Brain microvascular endothelial cell (primary cell): ENCODE measurements around the gene CTU2.

Experiments used
- DNase-seq: peaks from one replicate; pipeline ENCODE4 v3.0.0-alpha.2; 2020
- H3K27ac ChIP-seq: fragments of 250-450 bp; sonication (Bioruptor Pico); 2 replicates; pipeline ENCODE4 v1.5.1; 2020; ENCODE audit warnings: mild to moderate bottlenecking, moderate library complexity
- H3K27me3 ChIP-seq: fragments of 250-450 bp; sonication (Bioruptor Pico); replicated peaks from 2 replicates; pipeline ENCODE4 v1.5.1; 2020; ENCODE audit warnings: mild to moderate bottlenecking
- H3K36me3 ChIP-seq: fragments of 250-450 bp; sonication (Bioruptor Pico); replicated peaks from 2 replicates; pipeline ENCODE4 v1.5.1; 2020; ENCODE audit warnings: mild to moderate bottlenecking
- H3K4me3 ChIP-seq: 2 replicates; pipeline ENCODE4 v1.5.1; 2011; ENCODE audit warnings: low read depth, mild to moderate bottlenecking, control low read depth, low read length, moderate library complexity
- in situ Hi-C: cut with HindIII; loops from 2 replicates; pipeline ENCODE4 v1.10.0; 2017; ENCODE audit warnings: low sequenced_read_pairs, low pct_ligation_motif_present
- TF ChIP-seq, protein P1 (sequence below): IDR thresholded peaks from 2 replicates; pipeline ENCODE4 v1.5.1; 2011; ENCODE audit warnings: low read depth, mild to moderate bottlenecking, moderate library complexity, low read length, control low read depth, inconsistent platforms; ENCODE audit errors: missing control alignments

Gene CTU2

GRCh38 chr16:88688013-88688778 lies 18.1 kb upstream of the CTU2 start:
- Histone ChIP-seq H3K36me3 (no peaks in the 10 kb centered on the region), H3K27me3 (peaks cover 2% of the 10 kb centered on the region), H3K27ac (no peak overlapping the region), H3K4me3 (no peak overlapping the region)
- TF ChIP-seq, protein P1, sequence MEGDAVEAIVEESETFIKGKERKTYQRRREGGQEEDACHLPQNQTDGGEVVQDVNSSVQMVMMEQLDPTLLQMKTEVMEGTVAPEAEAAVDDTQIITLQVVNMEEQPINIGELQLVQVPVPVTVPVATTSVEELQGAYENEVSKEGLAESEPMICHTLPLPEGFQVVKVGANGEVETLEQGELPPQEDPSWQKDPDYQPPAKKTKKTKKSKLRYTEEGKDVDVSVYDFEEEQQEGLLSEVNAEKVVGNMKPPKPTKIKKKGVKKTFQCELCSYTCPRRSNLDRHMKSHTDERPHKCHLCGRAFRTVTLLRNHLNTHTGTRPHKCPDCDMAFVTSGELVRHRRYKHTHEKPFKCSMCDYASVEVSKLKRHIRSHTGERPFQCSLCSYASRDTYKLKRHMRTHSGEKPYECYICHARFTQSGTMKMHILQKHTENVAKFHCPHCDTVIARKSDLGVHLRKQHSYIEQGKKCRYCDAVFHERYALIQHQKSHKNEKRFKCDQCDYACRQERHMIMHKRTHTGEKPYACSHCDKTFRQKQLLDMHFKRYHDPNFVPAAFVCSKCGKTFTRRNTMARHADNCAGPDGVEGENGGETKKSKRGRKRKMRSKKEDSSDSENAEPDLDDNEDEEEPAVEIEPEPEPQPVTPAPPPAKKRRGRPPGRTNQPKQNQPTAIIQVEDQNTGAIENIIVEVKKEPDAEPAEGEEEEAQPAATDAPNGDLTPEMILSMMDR: no peak
- in situ Hi-C loops: loop anchor here (10.0 kb wide), 1 partner anchor 97 kb away; the partner anchor contains the start of gene PIEZO1
- DNase-seq: no peak

GRCh38 chr16:88690341-88691128 lies 15.8 kb upstream of the CTU2 start:
- Histone ChIP-seq H3K27me3 (peaks cover 2% of the 10 kb centered on the region), H3K4me3 (no peak overlapping the region), H3K27ac (no peak overlapping the region), H3K36me3 (no peaks in the 10 kb centered on the region)
- DNase-seq: no peak
- in situ Hi-C loops: no loop called here
- TF ChIP-seq, protein P1: no peak

DNA sequence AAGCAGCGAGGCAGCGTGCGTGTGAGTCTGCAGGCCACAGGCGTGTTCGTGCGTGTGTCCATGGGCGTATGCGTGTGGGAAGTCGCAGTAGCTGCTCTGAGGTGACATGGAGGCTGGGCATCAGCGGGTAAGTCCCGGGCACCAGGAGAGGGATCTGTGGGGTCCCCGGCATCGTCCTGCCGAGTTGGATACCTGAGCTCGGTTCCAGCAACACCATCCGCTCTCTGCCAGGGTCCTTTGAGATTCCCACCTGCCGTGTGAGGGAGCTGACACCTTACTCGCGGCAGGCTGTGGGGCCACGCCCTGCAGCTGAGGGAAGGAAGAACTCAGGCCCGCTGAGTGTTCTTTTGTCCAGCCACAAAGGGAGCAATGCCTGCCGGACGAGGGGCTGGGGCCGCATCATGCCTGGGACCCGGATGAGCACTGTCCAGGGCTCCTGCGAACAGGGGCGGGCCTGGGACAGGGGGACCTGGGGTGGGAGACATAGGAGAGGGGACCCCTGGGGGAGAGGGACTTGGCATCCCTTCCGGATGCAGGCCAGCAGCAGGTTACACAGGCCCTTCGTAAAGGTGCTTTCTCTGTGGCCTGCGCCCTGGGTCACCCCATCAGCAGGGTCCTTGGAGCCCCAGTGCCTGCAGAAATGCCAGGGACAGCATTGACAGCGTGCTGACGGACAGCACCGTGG lies 15.0 kb upstream of the CTU2 start:
- H3K36me3 ChIP-seq: peaks cover 4% of the 10 kb centered on the region
- in situ Hi-C loops: no loop called here
- peaks cover 2% of the 10 kb centered on the region for H3K27me3 ChIP-seq
- DNase-seq: no peak
- H3K27ac ChIP-seq: no peak overlapping the region
- TF ChIP-seq, protein P1: no peak
- H3K4me3 ChIP-seq: no peak overlapping the region

DNA sequence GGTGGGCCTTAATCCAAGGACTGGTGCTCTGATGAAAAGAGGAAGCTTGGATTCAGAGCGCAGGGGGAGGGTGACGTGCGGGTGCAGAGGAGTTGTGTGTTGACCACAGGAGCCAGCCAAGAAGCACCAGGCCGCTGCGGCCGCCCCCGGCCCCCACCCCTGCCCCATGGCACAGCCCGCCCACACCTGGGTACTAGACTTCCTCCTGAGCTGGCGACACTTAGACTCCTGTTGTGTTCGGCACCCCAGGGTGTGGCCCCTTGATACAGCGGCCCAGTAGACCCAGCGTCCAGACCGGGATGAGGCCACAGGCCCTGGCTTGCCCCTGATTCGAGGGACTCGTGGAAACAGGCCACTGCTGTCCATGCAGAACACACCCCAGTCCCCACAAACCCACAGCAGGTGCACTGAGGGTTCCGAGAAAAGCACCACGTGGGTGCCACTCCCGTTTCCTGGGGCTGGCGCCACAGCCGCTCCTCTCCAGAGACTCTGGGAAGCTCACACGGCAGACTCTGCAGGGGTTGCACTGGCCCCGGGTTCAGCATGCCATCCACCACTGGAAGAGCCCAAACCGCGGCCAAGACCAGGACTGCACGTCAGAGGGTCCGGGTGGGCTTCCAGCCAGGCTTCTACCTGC lies 14.3 kb upstream of the CTU2 start:
- DNase-seq: no peak
- Histone ChIP-seq H3K4me3 (no peak overlapping the region), H3K36me3 (peaks cover 8% of the 10 kb centered on the region), H3K27me3 (peaks cover 2% of the 10 kb centered on the region), H3K27ac (no peak overlapping the region)
- TF ChIP-seq, protein P1: no peak
- in situ Hi-C loops: no loop called here

DNA sequence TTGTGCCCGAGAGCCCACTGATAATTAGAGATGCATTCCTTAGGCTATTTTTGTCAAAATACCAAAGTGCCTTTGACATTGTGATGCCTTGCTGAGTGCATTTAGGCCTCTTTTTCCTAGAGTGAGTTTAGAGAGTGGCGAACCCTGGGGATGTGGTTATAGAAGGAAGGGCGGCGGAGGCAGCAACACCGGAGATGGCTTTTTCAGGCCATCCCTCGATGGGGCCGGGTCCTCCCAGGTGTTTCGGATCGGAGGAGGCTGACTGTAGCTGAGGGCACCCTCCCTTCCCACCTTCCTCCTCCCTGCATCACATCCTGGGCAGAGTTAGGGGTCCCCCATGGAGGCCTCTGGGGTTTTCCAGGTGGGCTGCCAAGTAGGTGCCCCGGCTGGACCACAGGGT lies 13.4 kb upstream of the CTU2 start:
- Histone ChIP-seq H3K4me3 (no peak overlapping the region), H3K27me3 (peaks cover 2% of the 10 kb centered on the region), H3K36me3 (peaks cover 16% of the 10 kb centered on the region), H3K27ac (no peak overlapping the region)
- no peak for DNase-seq
- TF ChIP-seq, protein P1: no peak
- in situ Hi-C loops: no loop called here
